HG03060 (cell line): ENCODE results near the gene AJM1.

Source experiments
- ATAC-seq: cut with Tn5 transposase; IDR thresholded peaks from one replicate; pipeline ENCODE4 v1.9.1; 2021; ENCODE audit warnings: low read depth, moderate number of reproducible peaks; ENCODE audit not compliant: unreplicated experiment

Gene AJM1

DNA sequence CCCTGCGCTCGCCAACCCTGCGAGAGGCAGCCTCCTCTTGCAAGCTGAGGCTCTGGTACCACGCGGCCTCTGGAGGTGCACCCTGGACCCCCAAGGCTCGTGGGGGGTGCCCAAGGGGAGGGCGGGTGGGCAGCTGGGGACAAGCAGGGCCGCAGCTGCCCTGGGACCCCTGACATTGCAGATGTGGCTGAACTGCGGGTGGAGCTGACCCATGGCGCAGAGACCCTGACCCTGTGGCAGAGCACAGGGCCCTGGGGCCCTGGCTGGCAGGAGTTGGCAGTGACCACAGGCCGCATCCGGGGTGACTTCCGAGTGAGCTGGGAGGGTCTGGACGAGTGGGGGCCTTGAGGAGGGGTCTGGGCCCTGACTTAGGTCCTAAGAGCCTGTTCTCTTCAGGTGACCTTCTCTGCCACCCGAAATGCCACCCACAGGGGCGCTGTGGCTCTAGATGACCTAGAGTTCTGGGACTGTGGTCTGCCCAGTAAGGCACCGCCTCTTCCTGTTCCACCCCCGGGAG lies 11.4 kb downstream of the AJM1 start:
- ATAC-seq, result no peak

DNA sequence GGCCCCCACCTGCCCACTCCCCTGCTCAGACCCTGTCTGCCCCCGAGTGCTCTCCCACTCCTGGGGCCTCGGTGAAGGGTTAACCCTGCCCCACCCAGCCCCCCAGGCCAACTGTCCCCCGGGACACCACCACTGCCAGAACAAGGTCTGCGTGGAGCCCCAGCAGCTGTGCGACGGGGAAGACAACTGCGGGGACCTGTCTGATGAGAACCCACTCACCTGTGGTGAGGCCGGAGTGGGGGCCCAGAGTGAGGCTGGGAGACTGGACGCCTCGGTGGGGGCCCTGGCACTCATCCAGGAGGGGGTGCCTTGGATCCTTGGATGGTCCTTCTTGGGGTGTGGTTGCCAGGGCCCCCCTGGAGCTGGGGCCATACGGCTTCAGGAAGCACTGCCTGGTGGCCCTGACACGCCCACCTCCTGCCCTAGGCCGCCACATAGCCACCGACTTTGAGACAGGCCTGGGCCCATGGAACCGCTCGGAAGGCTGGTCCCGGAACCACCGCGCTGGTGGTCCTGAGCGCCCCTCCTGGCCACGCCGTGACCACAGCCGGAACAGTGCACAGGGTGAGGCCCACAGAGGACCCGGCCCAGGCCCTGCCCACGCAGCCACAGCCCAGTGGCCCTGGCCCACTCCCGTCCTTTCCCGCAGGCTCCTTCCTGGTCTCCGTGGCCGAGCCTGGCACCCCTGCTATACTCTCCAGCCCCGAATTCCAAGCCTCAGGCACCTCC lies 12.0 kb downstream of the AJM1 start:
- no peak for ATAC-seq

DNA sequence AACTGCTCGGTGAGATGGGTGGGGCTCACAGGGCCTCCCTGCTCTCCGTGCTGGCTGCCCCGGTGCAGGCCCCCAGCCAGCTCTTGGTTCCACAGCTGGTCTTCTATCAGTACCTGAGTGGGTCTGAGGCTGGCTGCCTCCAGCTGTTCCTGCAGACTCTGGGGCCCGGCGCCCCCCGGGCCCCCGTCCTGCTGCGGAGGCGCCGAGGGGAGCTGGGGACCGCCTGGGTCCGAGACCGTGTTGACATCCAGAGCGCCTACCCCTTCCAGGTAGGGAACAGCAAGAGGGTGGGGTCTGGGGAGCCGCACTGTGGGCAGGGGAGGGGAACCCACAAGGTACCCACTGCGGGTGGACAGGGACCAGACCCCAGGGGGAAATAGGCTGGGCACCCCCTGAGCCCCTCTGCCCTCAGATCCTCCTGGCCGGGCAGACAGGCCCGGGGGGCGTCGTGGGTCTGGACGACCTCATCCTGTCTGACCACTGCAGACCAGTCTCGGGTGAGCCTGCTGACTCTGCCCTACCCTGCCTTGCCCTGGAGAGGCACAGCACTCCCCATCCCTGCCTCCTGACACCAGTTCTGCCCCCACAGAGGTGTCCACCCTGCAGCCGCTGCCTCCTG lies 12.7 kb downstream of the AJM1 start:
- no peak for ATAC-seq

DNA sequence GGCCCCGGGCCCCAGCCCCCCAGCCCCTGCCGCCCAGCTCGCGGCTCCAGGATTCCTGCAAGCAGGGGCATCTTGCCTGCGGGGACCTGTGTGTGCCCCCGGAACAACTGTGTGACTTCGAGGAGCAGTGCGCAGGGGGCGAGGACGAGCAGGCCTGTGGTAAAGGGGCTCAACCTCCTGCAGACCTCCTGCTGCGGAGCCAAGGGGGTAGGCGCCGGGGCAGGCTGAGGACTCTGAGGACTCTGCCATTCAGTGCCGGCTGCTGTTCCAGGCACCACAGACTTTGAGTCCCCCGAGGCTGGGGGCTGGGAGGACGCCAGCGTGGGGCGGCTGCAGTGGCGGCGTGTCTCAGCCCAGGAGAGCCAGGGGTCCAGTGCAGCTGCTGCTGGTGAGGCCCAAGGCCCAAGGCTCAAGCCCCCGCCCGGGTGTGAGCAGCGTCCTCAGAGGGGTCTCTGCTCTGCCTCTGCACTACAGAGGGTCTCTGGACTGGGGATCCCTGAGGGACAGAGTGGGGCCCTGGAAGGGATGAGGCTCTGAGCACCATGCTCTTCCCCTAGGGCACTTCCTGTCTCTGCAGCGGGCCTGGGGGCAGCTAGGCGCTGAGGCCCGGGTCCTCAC lies 13.3 kb downstream of the AJM1 start:
- ATAC-seq, result no peak

DNA sequence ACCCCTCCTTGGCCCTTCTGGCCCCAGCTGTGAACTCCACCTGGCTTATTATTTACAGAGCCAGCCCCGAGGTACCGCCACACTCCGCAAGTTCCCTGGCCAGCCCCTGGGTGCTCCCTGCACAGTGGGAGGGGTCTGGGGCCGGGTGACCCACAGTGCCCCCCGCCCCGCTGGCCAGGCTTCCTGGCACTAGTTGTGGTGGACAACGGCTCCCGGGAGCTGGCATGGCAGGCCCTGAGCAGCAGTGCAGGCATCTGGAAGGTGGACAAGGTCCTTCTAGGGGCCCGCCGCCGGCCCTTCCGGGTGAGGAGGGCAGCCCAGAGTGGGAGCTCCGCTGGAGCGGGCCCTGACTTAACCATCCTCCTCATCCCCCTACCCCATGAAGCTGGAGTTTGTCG lies 13.8 kb downstream of the AJM1 start:
- no peak for ATAC-seq

- ATAC-seq, result no peak
Observed at GRCh38 chr9:136856541-136857141, 14.4 kb downstream of the AJM1 start.

DNA sequence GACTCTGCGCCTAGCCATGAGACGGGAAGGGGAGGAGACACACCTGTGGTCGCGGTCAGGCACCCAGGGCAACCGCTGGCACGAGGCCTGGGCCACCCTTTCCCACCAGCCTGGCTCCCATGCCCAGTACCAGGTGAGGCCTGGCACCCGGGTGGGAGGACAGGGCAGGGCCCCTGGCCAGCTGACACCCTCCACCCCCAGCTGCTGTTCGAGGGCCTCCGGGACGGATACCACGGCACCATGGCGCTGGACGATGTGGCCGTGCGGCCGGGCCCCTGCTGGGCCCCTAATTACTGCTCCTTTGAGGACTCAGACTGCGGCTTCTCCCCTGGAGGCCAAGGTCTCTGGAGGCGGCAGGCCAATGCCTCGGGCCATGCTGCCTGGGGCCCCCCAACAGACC lies 14.9 kb downstream of the AJM1 start:
- ATAC-seq, result no peak

GRCh38 chr9:136857581-136858412 lies 15.5 kb downstream of the AJM1 start:
- no peak for ATAC-seq

- no peak for ATAC-seq
Observed at GRCh38 chr9:136858452-136858843, 16.2 kb downstream of the AJM1 start.

DNA sequence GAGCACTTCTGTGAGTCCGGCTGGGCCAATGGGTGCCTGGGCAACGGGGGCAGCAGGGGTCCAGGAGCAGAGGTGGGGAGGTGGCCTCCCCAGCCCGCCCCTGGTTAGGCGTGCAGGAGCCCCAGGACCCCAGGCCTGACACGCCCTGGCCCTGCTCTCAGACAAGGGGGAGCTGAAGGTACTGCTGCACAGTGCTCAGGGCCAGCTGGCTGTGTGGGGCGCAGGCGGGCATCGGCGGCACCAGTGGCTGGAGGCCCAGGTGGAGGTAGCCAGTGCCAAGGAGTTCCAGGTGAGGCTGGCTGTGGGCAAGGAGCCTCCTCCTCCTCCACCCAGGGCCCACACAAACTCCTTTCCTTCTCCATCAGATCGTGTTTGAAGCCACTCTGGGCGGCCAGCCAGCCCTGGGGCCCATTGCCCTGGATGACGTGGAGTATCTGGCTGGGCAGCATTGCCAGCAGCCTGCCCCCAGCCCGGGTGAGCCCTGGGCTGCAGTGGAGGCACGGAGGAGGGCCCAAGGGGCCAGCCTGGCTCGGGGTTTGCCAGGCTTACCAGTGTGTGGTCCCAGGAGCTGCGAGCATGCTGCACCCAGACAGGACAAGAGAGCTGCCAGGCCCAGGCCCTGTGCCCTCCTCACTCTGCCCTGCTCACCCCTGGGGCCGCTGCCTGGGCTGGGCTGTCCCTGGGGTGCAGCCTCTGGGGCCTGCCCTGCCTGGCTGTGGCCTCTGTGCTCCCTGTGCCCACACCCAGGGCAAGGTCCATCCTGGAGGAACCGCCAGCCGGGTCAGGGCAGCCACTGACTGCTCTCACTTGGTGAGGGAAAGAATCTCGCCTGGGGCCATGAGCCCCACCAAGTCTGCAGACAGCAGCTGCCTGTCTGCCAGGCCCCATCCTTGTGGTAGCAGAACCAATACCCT lies 16.8 kb downstream of the AJM1 start:
- no peak for ATAC-seq

- ATAC-seq, result no peak
Observed at GRCh38 chr9:136860529-136860928, 18.3 kb downstream of the AJM1 start.

DNA sequence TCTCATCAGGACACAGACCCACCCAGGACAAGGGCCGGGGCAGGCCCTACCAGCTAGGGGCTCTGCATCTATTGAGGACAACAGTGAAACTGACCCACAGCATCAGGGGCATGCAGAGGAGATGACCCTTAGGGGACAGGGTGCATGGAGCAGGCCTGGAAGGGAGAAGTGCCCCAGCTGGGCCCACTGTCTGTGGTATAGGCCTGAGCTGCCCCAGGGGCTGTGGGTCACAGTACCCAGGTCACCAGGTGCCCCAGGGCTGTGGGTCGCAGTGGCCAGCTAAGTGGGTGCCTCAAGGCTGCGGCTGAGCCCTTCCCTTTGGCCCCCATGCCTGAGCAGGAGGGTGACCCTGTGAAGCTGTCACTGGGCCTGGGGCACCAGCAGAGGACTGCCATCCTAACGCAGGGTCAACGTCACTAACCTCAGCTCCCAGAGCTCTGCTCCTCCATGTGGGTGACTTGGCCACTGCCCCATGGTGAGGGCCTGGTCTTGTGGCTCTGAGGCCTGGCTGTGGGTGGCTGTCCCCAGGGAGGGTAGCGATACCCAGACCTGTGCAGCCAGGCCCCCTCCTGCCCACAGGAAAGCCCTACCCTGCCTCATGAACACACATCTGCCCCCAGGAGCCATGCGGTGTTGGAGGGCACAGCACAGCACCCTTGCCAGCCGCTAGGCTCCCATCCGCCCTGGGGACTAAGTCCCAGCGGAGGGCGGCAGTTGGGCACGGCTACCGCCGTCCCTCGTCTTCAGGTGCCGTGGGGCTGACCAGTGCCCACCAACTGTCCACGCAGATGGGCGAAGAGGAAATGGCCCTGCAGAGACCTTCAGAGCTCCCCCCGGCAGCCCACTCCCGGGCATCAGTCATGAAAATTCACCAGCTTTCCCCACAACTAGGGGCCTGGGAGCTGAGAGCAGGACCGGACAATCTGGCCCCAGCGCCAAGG lies 18.9 kb downstream of the AJM1 start:
- ATAC-seq, result no peak

GRCh38 chr9:136861874-136862457 lies 19.7 kb downstream of the AJM1 start:
- no peak for ATAC-seq

GRCh38 chr9:136862849-136863622 lies 20.8 kb downstream of the AJM1 start:
- no peak for ATAC-seq

- no peak for ATAC-seq
Observed at GRCh38 chr9:136863623-136864273, 21.5 kb downstream of the AJM1 start.

DNA sequence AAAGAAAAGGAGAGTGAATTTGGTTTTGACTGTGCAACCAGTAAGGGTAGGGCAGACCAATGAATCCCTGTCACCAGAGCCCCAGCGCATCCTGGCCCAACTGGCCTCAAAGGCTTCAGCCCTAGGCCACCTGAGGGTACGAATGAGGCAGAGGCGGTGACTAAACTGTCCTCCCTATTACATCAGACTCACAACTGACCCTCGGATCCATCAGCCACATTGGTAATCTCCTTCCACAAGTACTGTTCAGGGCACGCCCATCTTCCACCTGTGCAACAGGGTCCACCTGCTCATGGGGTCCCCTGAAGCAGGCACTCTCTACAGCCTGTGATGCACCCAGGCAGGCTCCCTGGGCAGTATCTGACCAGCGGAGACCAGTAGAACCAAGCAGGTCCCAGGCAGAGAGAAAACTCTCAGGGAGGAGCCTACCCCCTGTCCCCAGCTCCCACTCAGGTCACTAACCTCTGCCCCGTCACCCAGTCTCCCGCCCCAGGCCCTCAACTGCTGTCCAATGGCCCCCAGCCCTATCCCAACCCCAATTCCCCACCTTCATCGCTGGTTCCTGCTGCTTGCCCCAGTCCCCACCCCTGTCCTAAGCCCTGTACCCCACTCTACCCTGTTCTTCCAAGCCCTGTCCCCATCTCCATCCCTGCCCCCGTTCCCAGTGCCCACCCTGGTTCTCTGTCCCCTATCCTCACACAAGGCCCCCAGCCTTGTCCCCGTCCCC lies 22.9 kb downstream of the AJM1 start:
- ATAC-seq, result no peak
